Suppressor macrophage (primary cell): ENCODE measurements around the gene KIF4A.

Experiments used
- DNase-seq, 4 experiments: peaks; one replicate each; pipeline ENCODE4 v3.0.0-alpha.2; 2020 to 2022

Gene KIF4A

GRCh38 chrX:70405003-70405402 lies 115.1 kb downstream of the KIF4A start:
- no peak for DNase-seq

GRCh38 chrX:70410921-70411320 lies 121.0 kb downstream of the KIF4A start:
- no peak for DNase-seq

GRCh38 chrX:70411475-70411874 lies 121.6 kb downstream of the KIF4A start:
- no peak for DNase-seq

GRCh38 chrX:70421618-70422017 lies 131.7 kb downstream of the KIF4A start:
- no peak for DNase-seq

- DNase-seq, result no peak
Measured at GRCh38 chrX:70422851-70423341, 133.0 kb downstream of the KIF4A start, which contains the start of gene GDPD2. TSS of gene GDPD2 (plus strand) at chrX:70423314. CDS start at chrX:70424985, 1,671 bp downstream.

GRCh38 chrX:70423936-70424675 lies 134.2 kb downstream of the KIF4A start:
- DNase-seq, result no peak

- DNase-seq, result no peak
Measured at GRCh38 chrX:70424801-70425200, 134.9 kb downstream of the KIF4A start.

GRCh38 chrX:70426286-70427278 lies 136.7 kb downstream of the KIF4A start:
- no peak for DNase-seq

GRCh38 chrX:70427365-70427764 lies 137.5 kb downstream of the KIF4A start:
- DNase-seq, result no peak

GRCh38 chrX:70429759-70430158 lies 139.9 kb downstream of the KIF4A start:
- DNase-seq, result no peak

GRCh38 chrX:70432936-70433847 lies 143.3 kb downstream of the KIF4A start:
- DNase-seq, result peak in 2 of 4 experiments; percentile 4 to 28

- DNase-seq, result peak; percentile 58 to 73 (median 64)
Measured at GRCh38 chrX:70433848-70434351, 144.0 kb downstream of the KIF4A start.

- peak; percentile 61 to 85 (median 74) for DNase-seq
Measured at GRCh38 chrX:70434352-70434866, 144.5 kb downstream of the KIF4A start.

GRCh38 chrX:70434914-70435586 lies 145.1 kb downstream of the KIF4A start:
- DNase-seq, result no peak

GRCh38 chrX:70436343-70436742 lies 146.4 kb downstream of the KIF4A start:
- no peak for DNase-seq

- DNase-seq, result peak in 3 of 4 experiments; percentile 3 to 37 (median 25)
Measured at GRCh38 chrX:70437011-70437410, 147.1 kb downstream of the KIF4A start.

GRCh38 chrX:70437921-70438665 lies 148.2 kb downstream of the KIF4A start:
- no peak for DNase-seq

- no peak for DNase-seq
Measured at GRCh38 chrX:70439016-70439415, 149.1 kb downstream of the KIF4A start.

GRCh38 chrX:70442224-70442623 lies 152.3 kb downstream of the KIF4A start:
- no peak for DNase-seq

GRCh38 chrX:70444326-70444945 lies 154.5 kb downstream of the KIF4A start, which contains the start of gene DLG3:
TSS of gene DLG3 (plus strand) at chrX:70444835. CDS start at chrX:70445202, 367 bp downstream.
- DNase-seq, result no peak
